GM08714 (cell line): Measurements from ENCODE around the gene C5orf15.

ENCODE experiments used
- H3K4me3 ChIP-seq: fragments of 200-500 bp; sonication (Bioruptor generic); 2 replicates; pipeline ENCODE4 v1.5.1; 2014; ENCODE audit warnings: mild to moderate bottlenecking, low read length, inconsistent platforms
- ZNF274 ChIP-seq: IDR thresholded peaks from 2 replicates; pipeline ENCODE4 v1.6.1; 2012; ENCODE audit warnings: mild to moderate bottlenecking, low read depth, low read length

The C5orf15 gene

GRCh38 chr5:133932441-133933168, 35.8 kb downstream of the C5orf15 start:
- H3K4me3 ChIP-seq, result no peak overlapping the region
- TF ChIP-seq ZNF274, result no peak

- TF ChIP-seq ZNF274, result no peak
- H3K4me3 ChIP-seq, result no peak overlapping the region
Measured at GRCh38 chr5:133931546-133931945, 36.9 kb downstream of the C5orf15 start.

GRCh38 chr5:133930813-133931090, 37.7 kb downstream of the C5orf15 start:
- TF ChIP-seq ZNF274, result no peak

GRCh38 chr5:133930061-133930812, 38.2 kb downstream of the C5orf15 start:
- TF ChIP-seq ZNF274, result no peak
- peak overlapping the region; percentile 32; the same call in 1 of the 2 replicates for H3K4me3 ChIP-seq

More at GRCh38 chr5:133930813-133931090, 37.7 kb downstream of the C5orf15 start:
- H3K4me3 ChIP-seq, result peak overlapping the region; percentile 32; the same call in 1 of the 2 replicates

- TF ChIP-seq ZNF274, result no peak
Measured at GRCh38 chr5:133928587-133929393, 39.6 kb downstream of the C5orf15 start.

GRCh38 chr5:133927300-133928180, 40.9 kb downstream of the C5orf15 start:
- no peak overlapping the region for H3K4me3 ChIP-seq

More at GRCh38 chr5:133928587-133929393, 39.6 kb downstream of the C5orf15 start:
- no peak overlapping the region; the same call in 1 of the 2 replicates for H3K4me3 ChIP-seq

GRCh38 chr5:133926489-133927299, 41.7 kb downstream of the C5orf15 start:
- no peak overlapping the region for H3K4me3 ChIP-seq
- no peak for TF ChIP-seq ZNF274

More at GRCh38 chr5:133927300-133928180, 40.9 kb downstream of the C5orf15 start:
- TF ChIP-seq ZNF274, result no peak

- H3K4me3 ChIP-seq, result no peak overlapping the region
- TF ChIP-seq ZNF274, result no peak
Measured at GRCh38 chr5:133925866-133926488, 42.4 kb downstream of the C5orf15 start.

GRCh38 chr5:133925269-133925668, 43.2 kb downstream of the C5orf15 start:
- no peak overlapping the region for H3K4me3 ChIP-seq
- no peak for TF ChIP-seq ZNF274

GRCh38 chr5:133924221-133924920, 44.1 kb downstream of the C5orf15 start:
- TF ChIP-seq ZNF274, result no peak
- H3K4me3 ChIP-seq, result no peak overlapping the region

GRCh38 chr5:133921979-133922378, 46.4 kb downstream of the C5orf15 start:
- no peak overlapping the region for H3K4me3 ChIP-seq
- TF ChIP-seq ZNF274, result no peak

GRCh38 chr5:133921069-133921468, 47.4 kb downstream of the C5orf15 start:
- no peak for TF ChIP-seq ZNF274
- H3K4me3 ChIP-seq, result no peak overlapping the region
